Measurements from ENCODE around the gene C9orf78. TPM values are rescaled to one million over a fixed set of nuclear protein-coding genes. Genes with fewer than 3 reads are reported as not detected.

Gene C9orf78
- total and polyA plus RNA-seq, 9 of the 15 experiments (the other 6 are each of a cell fraction or from before 2014, with no cell fraction given): 94.6 to 266 (median 202) TPM

GRCh38 chr9:129835128-129835859 is at the start of gene C9orf78, which contains the start of gene USP20 (continued):
- peak; percentile 34; the same call in 1 of the 2 replicates for TF ChIP-seq ZNF707 (CRISPR knock-in tag; conservative IDR thresholded peaks at IDR 0.05)
- no peak for TF ChIP-seq ILF3 (IDR thresholded peaks at IDR 0.05; ENCODE audit: borderline replicate concordance)
- TF ChIP-seq, protein P1, sequence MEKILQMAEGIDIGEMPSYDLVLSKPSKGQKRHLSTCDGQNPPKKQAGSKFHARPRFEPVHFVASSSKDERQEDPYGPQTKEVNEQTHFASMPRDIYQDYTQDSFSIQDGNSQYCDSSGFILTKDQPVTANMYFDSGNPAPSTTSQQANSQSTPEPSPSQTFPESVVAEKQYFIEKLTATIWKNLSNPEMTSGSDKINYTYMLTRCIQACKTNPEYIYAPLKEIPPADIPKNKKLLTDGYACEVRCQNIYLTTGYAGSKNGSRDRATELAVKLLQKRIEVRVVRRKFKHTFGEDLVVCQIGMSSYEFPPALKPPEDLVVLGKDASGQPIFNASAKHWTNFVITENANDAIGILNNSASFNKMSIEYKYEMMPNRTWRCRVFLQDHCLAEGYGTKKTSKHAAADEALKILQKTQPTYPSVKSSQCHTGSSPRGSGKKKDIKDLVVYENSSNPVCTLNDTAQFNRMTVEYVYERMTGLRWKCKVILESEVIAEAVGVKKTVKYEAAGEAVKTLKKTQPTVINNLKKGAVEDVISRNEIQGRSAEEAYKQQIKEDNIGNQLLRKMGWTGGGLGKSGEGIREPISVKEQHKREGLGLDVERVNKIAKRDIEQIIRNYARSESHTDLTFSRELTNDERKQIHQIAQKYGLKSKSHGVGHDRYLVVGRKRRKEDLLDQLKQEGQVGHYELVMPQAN (IDR thresholded peaks at IDR 0.05; ENCODE audit: borderline replicate concordance): peak; percentile 99
- no peak for TF ChIP-seq DNMT1 (IDR thresholded peaks at IDR 0.05)
- TF ChIP-seq ZNF24 (IDR thresholded peaks at IDR 0.05): no peak
- TF ChIP-seq, protein P2, sequence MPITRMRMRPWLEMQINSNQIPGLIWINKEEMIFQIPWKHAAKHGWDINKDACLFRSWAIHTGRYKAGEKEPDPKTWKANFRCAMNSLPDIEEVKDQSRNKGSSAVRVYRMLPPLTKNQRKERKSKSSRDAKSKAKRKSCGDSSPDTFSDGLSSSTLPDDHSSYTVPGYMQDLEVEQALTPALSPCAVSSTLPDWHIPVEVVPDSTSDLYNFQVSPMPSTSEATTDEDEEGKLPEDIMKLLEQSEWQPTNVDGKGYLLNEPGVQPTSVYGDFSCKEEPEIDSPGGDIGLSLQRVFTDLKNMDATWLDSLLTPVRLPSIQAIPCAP (CRISPR knock-in tag; IDR thresholded peaks at IDR 0.05; ENCODE audit: borderline replicate concordance): no peak
- peak; percentile 67 for TF ChIP-seq SMAD4 (CRISPR knock-in tag; conservative IDR thresholded peaks at IDR 0.05)
- no peak for TF ChIP-seq PTRF (tag; IDR thresholded peaks at IDR 0.05)
- TF ChIP-seq ZSCAN29 (IDR thresholded peaks at IDR 0.05): no peak
- peak; percentile 79 for TF ChIP-seq TBP (optimal IDR thresholded peaks at IDR 0.05; ENCODE audit: low read depth, low read length)
- TF ChIP-seq, protein P3, sequence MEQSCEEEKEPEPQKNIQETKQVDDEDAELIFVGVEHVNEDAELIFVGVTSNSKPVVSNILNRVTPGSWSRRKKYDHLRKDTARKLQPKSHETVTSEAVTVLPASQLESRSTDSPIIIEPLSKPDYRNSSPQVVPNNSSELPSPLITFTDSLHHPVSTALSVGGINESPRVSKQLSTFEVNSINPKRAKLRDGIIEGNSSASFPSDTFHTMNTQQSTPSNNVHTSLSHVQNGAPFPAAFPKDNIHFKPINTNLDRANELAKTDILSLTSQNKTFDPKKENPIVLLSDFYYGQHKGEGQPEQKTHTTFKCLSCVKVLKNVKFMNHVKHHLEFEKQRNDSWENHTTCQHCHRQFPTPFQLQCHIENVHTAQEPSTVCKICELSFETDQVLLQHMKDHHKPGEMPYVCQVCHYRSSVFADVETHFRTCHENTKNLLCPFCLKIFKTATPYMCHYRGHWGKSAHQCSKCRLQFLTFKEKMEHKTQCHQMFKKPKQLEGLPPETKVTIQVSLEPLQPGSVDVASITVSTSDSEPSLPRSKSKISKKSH (CRISPR knock-in tag; IDR thresholded peaks at IDR 0.05): 0 out of 2 replicates have a peak, but pooled peaks have one; percentile 16
- TF ChIP-seq ZBED1 (IDR thresholded peaks at IDR 0.05): no peak
- no peak for TF ChIP-seq ZSCAN32 (CRISPR knock-in tag; IDR thresholded peaks at IDR 0.05)
- TF ChIP-seq ZFX (CRISPR knock-in tag; IDR thresholded peaks at IDR 0.05): no peak
- no peak for TF ChIP-seq TSHZ1 (CRISPR knock-in tag; IDR thresholded peaks at IDR 0.05)
- peak; percentile 21; the same call in 1 of the 2 replicates for TF ChIP-seq EP300 (IDR thresholded peaks at IDR 0.05; ENCODE audit: low read length)
- TF ChIP-seq ARID2 (IDR thresholded peaks at IDR 0.05): no peak
- TF ChIP-seq KDM5B (IDR thresholded peaks at IDR 0.05; ENCODE audit: insufficient replicate concordance, low read depth, low read length): peak; percentile 99
- TF ChIP-seq, protein P4, sequence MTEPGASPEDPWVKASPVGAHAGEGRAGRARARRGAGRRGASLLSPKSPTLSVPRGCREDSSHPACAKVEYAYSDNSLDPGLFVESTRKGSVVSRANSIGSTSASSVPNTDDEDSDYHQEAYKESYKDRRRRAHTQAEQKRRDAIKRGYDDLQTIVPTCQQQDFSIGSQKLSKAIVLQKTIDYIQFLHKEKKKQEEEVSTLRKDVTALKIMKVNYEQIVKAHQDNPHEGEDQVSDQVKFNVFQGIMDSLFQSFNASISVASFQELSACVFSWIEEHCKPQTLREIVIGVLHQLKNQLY (CRISPR knock-in tag; conservative IDR thresholded peaks at IDR 0.05): no peak
- TF ChIP-seq CGGBP1 (CRISPR knock-in tag; IDR thresholded peaks at IDR 0.05): no peak
